ENCODE measurements around the gene SH3PXD2B. TPM values are rescaled to one million over a fixed set of nuclear protein-coding genes. Genes with fewer than 3 reads are reported as not detected.

SH3PXD2B gene
- polyA plus RNA-seq, 1 donor, result 11.0 TPM

- DNase-seq, result no peak
- Histone ChIP-seq H3K4me1 (ENCODE audit: control insufficient read depth, insufficient read depth, low read length) (peaks cover 3% of the 10 kb centered on the region), H3K27me3 (ENCODE audit: control insufficient read depth, insufficient read depth, low read length) (no peaks in the 10 kb centered on the region), H3K4me3 (ENCODE audit: low read length) (no peak overlapping the region), H3K36me3 (ENCODE audit: control insufficient read depth, insufficient read depth, low read length) (no peaks in the 10 kb centered on the region), H3K27ac (ENCODE audit: low read length) (no peak overlapping the region), H3K9me3 (ENCODE audit: control insufficient read depth, low read depth, low read length) (no peaks in the 10 kb centered on the region)
- 90% methylated on average over 6 of the region's 7 CpGs for WGBS (ENCODE audit: insufficient coverage, low lambda C conversion rate)
Measured at GRCh38 chr5:172474293-172474692, 20.0 kb upstream of the SH3PXD2B start.

GRCh38 chr5:172473427-172473826 lies 19.1 kb upstream of the SH3PXD2B start:
- Histone ChIP-seq H3K9me3 (ENCODE audit: control insufficient read depth, low read depth, low read length) (no peaks in the 10 kb centered on the region), H3K27me3 (ENCODE audit: control insufficient read depth, insufficient read depth, low read length) (no peaks in the 10 kb centered on the region), H3K4me1 (ENCODE audit: control insufficient read depth, insufficient read depth, low read length) (no peaks in the 10 kb centered on the region), H3K4me3 (ENCODE audit: low read length) (no peak overlapping the region), H3K36me3 (ENCODE audit: control insufficient read depth, insufficient read depth, low read length) (no peaks in the 10 kb centered on the region), H3K27ac (ENCODE audit: low read length) (no peak overlapping the region)
- no peak for DNase-seq
- 60% methylated on average over 2 of the region's 5 CpGs for WGBS (ENCODE audit: insufficient coverage, low lambda C conversion rate)

GRCh38 chr5:172469697-172470096 lies 15.4 kb upstream of the SH3PXD2B start:
- Histone ChIP-seq H3K9me3 (ENCODE audit: control insufficient read depth, low read depth, low read length) (no peaks in the 10 kb centered on the region), H3K4me1 (ENCODE audit: control insufficient read depth, insufficient read depth, low read length) (no peaks in the 10 kb centered on the region), H3K27me3 (ENCODE audit: control insufficient read depth, insufficient read depth, low read length) (no peaks in the 10 kb centered on the region), H3K4me3 (ENCODE audit: low read length) (no peak overlapping the region), H3K27ac (ENCODE audit: low read length) (no peak overlapping the region), H3K36me3 (ENCODE audit: control insufficient read depth, insufficient read depth, low read length) (no peaks in the 10 kb centered on the region)
- no CpG with 5 or more reads among the region's 7 CpGs for WGBS (ENCODE audit: insufficient coverage, low lambda C conversion rate)
- no peak for DNase-seq

- Histone ChIP-seq H3K36me3 (ENCODE audit: control insufficient read depth, insufficient read depth, low read length) (no peaks in the 10 kb centered on the region), H3K27ac (ENCODE audit: low read length) (no peak overlapping the region), H3K4me3 (ENCODE audit: low read length) (no peak overlapping the region), H3K9me3 (ENCODE audit: control insufficient read depth, low read depth, low read length) (peaks cover 7% of the 10 kb centered on the region), H3K27me3 (ENCODE audit: control insufficient read depth, insufficient read depth, low read length) (no peaks in the 10 kb centered on the region), H3K4me1 (ENCODE audit: control insufficient read depth, insufficient read depth, low read length) (no peaks in the 10 kb centered on the region)
- WGBS (ENCODE audit: insufficient coverage, low lambda C conversion rate), result no CpG with 5 or more reads among the region's 7 CpGs
- no peak for DNase-seq
Measured at GRCh38 chr5:172466062-172466461, 11.7 kb upstream of the SH3PXD2B start.

- Histone ChIP-seq H3K9me3 (ENCODE audit: control insufficient read depth, low read depth, low read length) (peaks cover 7% of the 10 kb centered on the region), H3K36me3 (ENCODE audit: control insufficient read depth, insufficient read depth, low read length) (no peaks in the 10 kb centered on the region), H3K27ac (ENCODE audit: low read length) (no peak overlapping the region), H3K27me3 (ENCODE audit: control insufficient read depth, insufficient read depth, low read length) (no peaks in the 10 kb centered on the region), H3K4me1 (ENCODE audit: control insufficient read depth, insufficient read depth, low read length) (no peaks in the 10 kb centered on the region), H3K4me3 (ENCODE audit: low read length) (no peak overlapping the region)
- WGBS (ENCODE audit: insufficient coverage, low lambda C conversion rate), result no CpG with 5 or more reads among the region's 9 CpGs
- DNase-seq, result no peak
Measured at GRCh38 chr5:172463031-172463430, 8.7 kb upstream of the SH3PXD2B start.

GRCh38 chr5:172459783-172460165 lies 5.4 kb upstream of the SH3PXD2B start:
- no peaks in the 10 kb centered on the region for H3K27me3 ChIP-seq (ENCODE audit: control insufficient read depth, insufficient read depth, low read length)
- H3K4me1 ChIP-seq (ENCODE audit: control insufficient read depth, insufficient read depth, low read length), result peaks cover 5% of the 10 kb centered on the region
- H3K36me3 ChIP-seq (ENCODE audit: control insufficient read depth, insufficient read depth, low read length), result no peaks in the 10 kb centered on the region
- no CpG with 5 or more reads among the region's 5 CpGs for WGBS (ENCODE audit: insufficient coverage, low lambda C conversion rate)
- H3K9me3 ChIP-seq (ENCODE audit: control insufficient read depth, low read depth, low read length), result peaks cover 7% of the 10 kb centered on the region
- H3K4me3 ChIP-seq (ENCODE audit: low read length), result no peak overlapping the region
- no peak overlapping the region for H3K27ac ChIP-seq (ENCODE audit: low read length)
- no peak for DNase-seq

- peaks cover 7% of the 10 kb centered on the region for H3K9me3 ChIP-seq (ENCODE audit: control insufficient read depth, low read depth, low read length)
- DNase-seq, result no peak
- no peaks in the 10 kb centered on the region for H3K36me3 ChIP-seq (ENCODE audit: control insufficient read depth, insufficient read depth, low read length)
- H3K27me3 ChIP-seq (ENCODE audit: control insufficient read depth, insufficient read depth, low read length), result no peaks in the 10 kb centered on the region
- H3K27ac ChIP-seq (ENCODE audit: low read length), result no peak overlapping the region
- H3K4me1 ChIP-seq (ENCODE audit: control insufficient read depth, insufficient read depth, low read length), result peaks cover 5% of the 10 kb centered on the region
- WGBS (ENCODE audit: insufficient coverage, low lambda C conversion rate), result no CpG with 5 or more reads among the region's 9 CpGs
- no peak overlapping the region for H3K4me3 ChIP-seq (ENCODE audit: low read length)
Measured at GRCh38 chr5:172458976-172459782, 4.9 kb upstream of the SH3PXD2B start.

- no peak overlapping the region for H3K27ac ChIP-seq (ENCODE audit: low read length)
Measured at GRCh38 chr5:172456076-172456722, 1.9 kb upstream of the SH3PXD2B start.

GRCh38 chr5:172455511-172456061 lies 1.3 kb upstream of the SH3PXD2B start:
- DNase-seq, result no peak
- no peak overlapping the region for H3K27ac ChIP-seq (ENCODE audit: low read length)
- peaks cover 25% of the 10 kb centered on the region for H3K4me1 ChIP-seq (ENCODE audit: control insufficient read depth, insufficient read depth, low read length)
- no CpG with 5 or more reads among the region's 13 CpGs for WGBS (ENCODE audit: insufficient coverage, low lambda C conversion rate)
- no peaks in the 10 kb centered on the region for H3K27me3 ChIP-seq (ENCODE audit: control insufficient read depth, insufficient read depth, low read length)
- no peaks in the 10 kb centered on the region for H3K36me3 ChIP-seq (ENCODE audit: control insufficient read depth, insufficient read depth, low read length)
- H3K9me3 ChIP-seq (ENCODE audit: control insufficient read depth, low read depth, low read length), result no peaks in the 10 kb centered on the region
- H3K4me3 ChIP-seq (ENCODE audit: low read length), result no peak overlapping the region

More at GRCh38 chr5:172456076-172456722, 1.9 kb upstream of the SH3PXD2B start:
- Histone ChIP-seq H3K4me3 (ENCODE audit: low read length) (no peak overlapping the region), H3K9me3 (ENCODE audit: control insufficient read depth, low read depth, low read length) (no peaks in the 10 kb centered on the region), H3K27me3 (ENCODE audit: control insufficient read depth, insufficient read depth, low read length) (no peaks in the 10 kb centered on the region), H3K36me3 (ENCODE audit: control insufficient read depth, insufficient read depth, low read length) (no peaks in the 10 kb centered on the region), H3K4me1 (ENCODE audit: control insufficient read depth, insufficient read depth, low read length) (peaks cover 25% of the 10 kb centered on the region)
- WGBS (ENCODE audit: insufficient coverage, low lambda C conversion rate), result no CpG with 5 or more reads among the region's 10 CpGs
- no peak for DNase-seq

GRCh38 chr5:172455087-172455381 lies 709 bp upstream of the SH3PXD2B start:
- Histone ChIP-seq H3K27ac (ENCODE audit: low read length) (no peak overlapping the region), H3K27me3 (ENCODE audit: control insufficient read depth, insufficient read depth, low read length) (no peaks in the 10 kb centered on the region), H3K4me3 (ENCODE audit: low read length) (peak overlapping the region; percentile 31), H3K4me1 (ENCODE audit: control insufficient read depth, insufficient read depth, low read length) (peaks cover 25% of the 10 kb centered on the region), H3K9me3 (ENCODE audit: control insufficient read depth, low read depth, low read length) (no peaks in the 10 kb centered on the region), H3K36me3 (ENCODE audit: control insufficient read depth, insufficient read depth, low read length) (no peaks in the 10 kb centered on the region)
- WGBS (ENCODE audit: insufficient coverage, low lambda C conversion rate), result no CpG with 5 or more reads among the region's 8 CpGs
- DNase-seq, result no peak

Data from large intestine (tissue), 3 donors.